ENCODE measurements around the gene CCDC97. TPM values are rescaled to one million over a fixed set of nuclear protein-coding genes. Genes with fewer than 3 reads are reported as not detected.
"Not testable (repeated sequence)": the region's sequence is repeated elsewhere in the genome, so short reads cannot be mapped to it uniquely, and the experiment has no call there.

CCDC97 gene
- total and polyA plus RNA-seq, 5 donors from 2014 or later = 17.7 to 43.7 (median 20.1) TPM

GRCh38 chr19:41334793-41335192 is 24.8 kb downstream of the CCDC97 start:
- no peak overlapping the region for H3K27ac Mint-ChIP-seq
- no peak overlapping the region for H3K27ac ChIP-seq (ENCODE audit: insufficient read depth, low read length, poor library complexity, severe bottlenecking)
- H3K4me3 ChIP-seq (ENCODE audit: low read depth, low read length) = no peak overlapping the region
- peaks cover 21% of the 10 kb centered on the region for H3K4me1 ChIP-seq (ENCODE audit: control insufficient read depth, insufficient read depth, low read length, poor library complexity, severe bottlenecking)
- no peak for ATAC-seq (ENCODE audit: low read depth in 2 of 2)
- no peak for DNase-seq
- no peaks in the 10 kb centered on the region for H3K9me3 ChIP-seq (ENCODE audit: control insufficient read depth in 2 of 2, low read length in 2 of 2)
- H3K9me3 Mint-ChIP-seq = peaks cover 0 to 2% (median 0%) of the 10 kb centered on the region in 7 donors
- peaks cover 38% of the 10 kb centered on the region for H3K36me3 Mint-ChIP-seq
- H3K4me1 Mint-ChIP-seq = peaks cover 10 to 51% (median 23%) of the 10 kb centered on the region in 4 donors
- H3K27me3 ChIP-seq (ENCODE audit: control insufficient read depth, insufficient read depth, low read length) = no peaks in the 10 kb centered on the region
- peaks cover 4% of the 10 kb centered on the region for H3K27me3 Mint-ChIP-seq
- no peak overlapping the region for H3K4me3 Mint-ChIP-seq
- peaks cover 82% of the 10 kb centered on the region for H3K36me3 ChIP-seq (ENCODE audit: control insufficient read depth, insufficient read depth, low read length)

DNA sequence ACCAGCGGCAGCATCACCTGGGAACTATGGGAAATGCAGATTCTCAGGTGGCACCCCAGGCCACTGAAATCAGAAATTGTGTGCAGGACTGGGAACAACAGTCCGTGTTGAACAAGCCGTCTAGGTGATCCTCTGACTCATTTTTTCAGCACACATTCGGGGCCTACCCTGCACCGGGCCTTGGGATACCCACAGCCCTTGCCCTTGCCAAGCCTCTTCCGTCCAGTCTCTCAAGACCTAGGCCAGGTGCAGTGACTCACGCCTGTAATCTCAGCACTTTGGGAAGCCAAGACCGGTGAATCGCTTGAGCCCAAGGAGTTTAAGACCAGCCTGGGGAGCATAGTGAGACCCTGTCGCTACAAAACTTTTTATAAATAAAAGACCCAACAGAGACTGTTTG is 25.5 kb downstream of the CCDC97 start:
- no peak overlapping the region for H3K4me3 ChIP-seq (ENCODE audit: low read depth, low read length)
- H3K27ac ChIP-seq (ENCODE audit: insufficient read depth, low read length, poor library complexity, severe bottlenecking) = no peak overlapping the region
- no peaks in the 10 kb centered on the region for H3K9me3 ChIP-seq (ENCODE audit: control insufficient read depth in 2 of 2, low read length in 2 of 2)
- DNase-seq (no peak), ATAC-seq (ENCODE audit: low read depth in 2 of 2) (no peak)
- peaks cover 7 to 50% (median 23%) of the 10 kb centered on the region in 4 donors for H3K4me1 Mint-ChIP-seq
- peaks cover 0 to 2% (median 0%) of the 10 kb centered on the region in 7 donors for H3K9me3 Mint-ChIP-seq
- peaks cover 84% of the 10 kb centered on the region for H3K36me3 ChIP-seq (ENCODE audit: control insufficient read depth, insufficient read depth, low read length)
- H3K36me3 Mint-ChIP-seq = peaks cover 37% of the 10 kb centered on the region
- peaks cover 4% of the 10 kb centered on the region for H3K27me3 Mint-ChIP-seq
- H3K4me3 Mint-ChIP-seq = no peak overlapping the region
- H3K4me1 ChIP-seq (ENCODE audit: control insufficient read depth, insufficient read depth, low read length, poor library complexity, severe bottlenecking) = peaks cover 15% of the 10 kb centered on the region
- no peak overlapping the region for H3K27ac Mint-ChIP-seq
- H3K27me3 ChIP-seq (ENCODE audit: control insufficient read depth, insufficient read depth, low read length) = no peaks in the 10 kb centered on the region

DNA sequence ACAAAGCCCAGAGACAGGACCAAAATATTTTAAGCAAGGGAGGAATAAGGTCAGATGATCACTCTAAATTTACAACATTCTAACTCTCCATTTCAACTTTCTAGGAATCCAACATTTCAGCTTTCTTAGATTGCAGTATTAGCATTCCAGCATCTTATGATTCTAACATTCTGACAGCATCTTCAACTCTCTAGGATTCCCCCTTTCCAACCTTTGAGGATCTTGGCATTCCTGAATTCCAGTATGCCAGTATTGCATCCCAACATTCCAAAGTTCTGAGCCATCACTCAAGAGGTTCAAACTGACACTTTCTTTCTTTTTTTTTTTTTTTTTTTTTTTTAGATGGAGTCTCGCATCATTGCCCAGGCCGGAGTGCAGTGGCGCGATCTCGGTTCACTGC is 30.0 kb downstream of the CCDC97 start:
- H3K4me1 ChIP-seq (ENCODE audit: control insufficient read depth, insufficient read depth, low read length, poor library complexity, severe bottlenecking) = peaks cover 40% of the 10 kb centered on the region
- no peaks in the 10 kb centered on the region for H3K9me3 ChIP-seq (ENCODE audit: control insufficient read depth in 2 of 2, low read length in 2 of 2)
- ATAC-seq (ENCODE audit: low read depth in 2 of 2) (no peak), DNase-seq (no peak)
- H3K36me3 ChIP-seq (ENCODE audit: control insufficient read depth, insufficient read depth, low read length) = peaks cover 76% of the 10 kb centered on the region
- H3K9me3 Mint-ChIP-seq = no peaks in the 10 kb centered on the region
- peaks cover 5 to 63% (median 34%) of the 10 kb centered on the region in 4 donors for H3K4me1 Mint-ChIP-seq
- H3K36me3 Mint-ChIP-seq = peaks cover 31% of the 10 kb centered on the region
- no peak overlapping the region for H3K27ac Mint-ChIP-seq
- H3K4me3 ChIP-seq (ENCODE audit: low read depth, low read length) = no peak overlapping the region
- H3K27me3 Mint-ChIP-seq = no peaks in the 10 kb centered on the region
- no peaks in the 10 kb centered on the region for H3K27me3 ChIP-seq (ENCODE audit: control insufficient read depth, insufficient read depth, low read length)
- peak overlapping the region in 1 of 4 donors; percentile 72 for H3K4me3 Mint-ChIP-seq
- no peak overlapping the region for H3K27ac ChIP-seq (ENCODE audit: insufficient read depth, low read length, poor library complexity, severe bottlenecking)

- Mint-ChIP-seq H3K27ac (peak overlapping the region in 1 of 3 donors; percentile 64), H3K4me3 (peak overlapping the region in 3 of 4 donors; percentile 55 to 77 (median 73)), H3K9me3 (no peaks in the 10 kb centered on the region), H3K27me3 (no peaks in the 10 kb centered on the region), H3K36me3 (peaks cover 31% of the 10 kb centered on the region), H3K4me1 (peaks cover 5 to 64% (median 39%) of the 10 kb centered on the region in 4 donors)
- Histone ChIP-seq H3K27ac (ENCODE audit: insufficient read depth, low read length, poor library complexity, severe bottlenecking) (no peak overlapping the region), H3K27me3 (ENCODE audit: control insufficient read depth, insufficient read depth, low read length) (no peaks in the 10 kb centered on the region), H3K9me3 (ENCODE audit: control insufficient read depth in 2 of 2, low read length in 2 of 2) (no peaks in the 10 kb centered on the region), H3K36me3 (ENCODE audit: control insufficient read depth, insufficient read depth, low read length) (peaks cover 73% of the 10 kb centered on the region), H3K4me1 (ENCODE audit: control insufficient read depth, insufficient read depth, low read length, poor library complexity, severe bottlenecking) (peaks cover 43% of the 10 kb centered on the region), H3K4me3 (ENCODE audit: low read depth, low read length) (no peak overlapping the region)
- DNase-seq (peak in 1 of 3 donors; percentile 58), ATAC-seq (ENCODE audit: low read depth in 2 of 2) (no peak)
Measured at GRCh38 chr19:41341669-41342490, 31.9 kb downstream of the CCDC97 start.

- peaks cover 10 to 72% (median 43%) of the 10 kb centered on the region in 4 donors for H3K4me1 Mint-ChIP-seq
Measured at GRCh38 chr19:41344162-41344561, 34.2 kb downstream of the CCDC97 start.

GRCh38 chr19:41346916-41347315 is 36.9 kb downstream of the CCDC97 start:
- Mint-ChIP-seq H3K4me3 (peak overlapping the region in 2 of 4 donors; percentile 50 to 67), H3K36me3 (peaks cover 26% of the 10 kb centered on the region), H3K4me1 (peaks cover 16 to 71% (median 43%) of the 10 kb centered on the region in 4 donors)
- H3K9me3 ChIP-seq (ENCODE audit: control insufficient read depth in 2 of 2, low read length in 2 of 2); H3K27ac ChIP-seq (ENCODE audit: insufficient read depth, low read length, poor library complexity, severe bottlenecking); H3K4me3 ChIP-seq (ENCODE audit: low read depth, low read length); DNase-seq; ATAC-seq (ENCODE audit: low read depth in 2 of 2); H3K9me3 Mint-ChIP-seq; H3K27me3 ChIP-seq (ENCODE audit: control insufficient read depth, insufficient read depth, low read length); H3K27ac Mint-ChIP-seq; H3K27me3 Mint-ChIP-seq: not testable (repeated sequence)
- Histone ChIP-seq H3K36me3 (ENCODE audit: control insufficient read depth, insufficient read depth, low read length) (peaks cover 46% of the 10 kb centered on the region), H3K4me1 (ENCODE audit: control insufficient read depth, insufficient read depth, low read length, poor library complexity, severe bottlenecking) (peaks cover 67% of the 10 kb centered on the region)

More at GRCh38 chr19:41344162-41344561, 34.2 kb downstream of the CCDC97 start:
- no peaks in the 10 kb centered on the region for H3K27me3 Mint-ChIP-seq
- DNase-seq (no peak), ATAC-seq (ENCODE audit: low read depth in 2 of 2) (no peak)
- H3K27ac Mint-ChIP-seq = peak overlapping the region in 2 of 3 donors; percentile 25 to 60
- no peaks in the 10 kb centered on the region for H3K27me3 ChIP-seq (ENCODE audit: control insufficient read depth, insufficient read depth, low read length)
- peaks cover 68% of the 10 kb centered on the region for H3K36me3 ChIP-seq (ENCODE audit: control insufficient read depth, insufficient read depth, low read length)
- peak overlapping the region in 3 of 4 donors; percentile 44 to 77 (median 51) for H3K4me3 Mint-ChIP-seq
- no peak overlapping the region for H3K4me3 ChIP-seq (ENCODE audit: low read depth, low read length)
- H3K9me3 ChIP-seq (ENCODE audit: control insufficient read depth in 2 of 2, low read length in 2 of 2) = no peaks in the 10 kb centered on the region
- H3K36me3 Mint-ChIP-seq = peaks cover 32% of the 10 kb centered on the region
- H3K9me3 Mint-ChIP-seq = no peaks in the 10 kb centered on the region
- no peak overlapping the region for H3K27ac ChIP-seq (ENCODE audit: insufficient read depth, low read length, poor library complexity, severe bottlenecking)
- peaks cover 54% of the 10 kb centered on the region for H3K4me1 ChIP-seq (ENCODE audit: control insufficient read depth, insufficient read depth, low read length, poor library complexity, severe bottlenecking)

- Mint-ChIP-seq H3K27ac (peak overlapping the region; percentile 96 to 99 (median 96)), H3K4me1 (peaks cover 16 to 61% (median 41%) of the 10 kb centered on the region in 4 donors), H3K27me3 (peaks cover 5% of the 10 kb centered on the region), H3K36me3 (peaks cover 16% of the 10 kb centered on the region), H3K9me3 (peaks cover 0 to 4% (median 0%) of the 10 kb centered on the region in 7 donors), H3K4me3 (peak overlapping the region; percentile 97 to 100 (median 100))
- Histone ChIP-seq H3K27me3 (ENCODE audit: control insufficient read depth, insufficient read depth, low read length) (no peaks in the 10 kb centered on the region), H3K4me3 (ENCODE audit: low read depth, low read length) (peak overlapping the region; percentile 97), H3K4me1 (ENCODE audit: control insufficient read depth, insufficient read depth, low read length, poor library complexity, severe bottlenecking) (peaks cover 59% of the 10 kb centered on the region), H3K9me3 (ENCODE audit: control insufficient read depth in 2 of 2, low read length in 2 of 2) (no peaks in the 10 kb centered on the region), H3K36me3 (ENCODE audit: control insufficient read depth, insufficient read depth, low read length) (peaks cover 18% of the 10 kb centered on the region), H3K27ac (ENCODE audit: insufficient read depth, low read length, poor library complexity, severe bottlenecking) (peak overlapping the region; percentile 92)
- ATAC-seq (ENCODE audit: low read depth in 2 of 2) (peak; percentile 3 to 8), DNase-seq (no peak)
Measured at GRCh38 chr19:41350735-41351338, 40.9 kb downstream of the CCDC97 start.

Data from CD4-positive, CD25-positive, alpha-beta regulatory T cell (primary cell).